Measurements from ENCODE around the gene CPA3. TPM values are rescaled to one million over a fixed set of nuclear protein-coding genes. Genes with fewer than 3 reads are reported as not detected.

Gene CPA3
- total and polyA plus RNA-seq, 2 donors from 2014 or later = 47.9 TPM; not detected in 1

DNA sequence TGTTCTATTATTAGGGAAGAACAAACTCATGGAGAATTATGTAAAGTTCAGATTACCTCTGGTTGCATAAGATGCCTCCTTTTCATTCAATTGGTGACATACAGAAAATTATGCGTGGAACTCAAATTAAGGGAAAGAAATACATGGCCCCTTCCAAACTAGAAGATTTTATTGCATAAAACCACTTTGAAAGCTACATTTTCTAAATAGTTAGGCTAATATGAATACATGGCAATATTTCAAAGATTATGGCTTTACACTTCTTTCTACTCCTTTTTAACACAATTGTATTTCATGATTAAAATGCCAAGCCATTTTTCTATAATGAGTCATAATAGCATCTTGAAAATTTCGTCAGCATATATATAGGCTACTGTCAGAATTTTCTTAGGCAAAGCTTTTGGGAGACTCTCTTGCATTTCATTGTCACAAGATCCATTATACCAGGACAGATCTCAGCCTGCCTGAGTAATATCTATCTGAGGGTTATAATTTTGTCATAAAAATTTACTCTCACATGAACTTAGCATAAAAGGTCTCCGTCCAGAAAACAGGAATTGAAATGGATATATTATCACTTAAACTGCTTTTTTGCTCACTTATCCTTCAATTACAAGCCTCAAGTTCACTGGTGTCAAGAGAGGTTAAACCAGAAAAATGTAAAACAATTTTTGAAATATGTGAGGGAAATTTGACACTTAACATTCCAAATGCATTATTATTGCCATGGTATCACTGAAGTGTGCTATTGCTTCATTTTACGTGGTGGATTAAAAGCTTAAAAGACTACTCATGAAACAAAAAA lies 37.1 kb downstream of the CPA3 start:
- TF ChIP-seq, protein P1, sequence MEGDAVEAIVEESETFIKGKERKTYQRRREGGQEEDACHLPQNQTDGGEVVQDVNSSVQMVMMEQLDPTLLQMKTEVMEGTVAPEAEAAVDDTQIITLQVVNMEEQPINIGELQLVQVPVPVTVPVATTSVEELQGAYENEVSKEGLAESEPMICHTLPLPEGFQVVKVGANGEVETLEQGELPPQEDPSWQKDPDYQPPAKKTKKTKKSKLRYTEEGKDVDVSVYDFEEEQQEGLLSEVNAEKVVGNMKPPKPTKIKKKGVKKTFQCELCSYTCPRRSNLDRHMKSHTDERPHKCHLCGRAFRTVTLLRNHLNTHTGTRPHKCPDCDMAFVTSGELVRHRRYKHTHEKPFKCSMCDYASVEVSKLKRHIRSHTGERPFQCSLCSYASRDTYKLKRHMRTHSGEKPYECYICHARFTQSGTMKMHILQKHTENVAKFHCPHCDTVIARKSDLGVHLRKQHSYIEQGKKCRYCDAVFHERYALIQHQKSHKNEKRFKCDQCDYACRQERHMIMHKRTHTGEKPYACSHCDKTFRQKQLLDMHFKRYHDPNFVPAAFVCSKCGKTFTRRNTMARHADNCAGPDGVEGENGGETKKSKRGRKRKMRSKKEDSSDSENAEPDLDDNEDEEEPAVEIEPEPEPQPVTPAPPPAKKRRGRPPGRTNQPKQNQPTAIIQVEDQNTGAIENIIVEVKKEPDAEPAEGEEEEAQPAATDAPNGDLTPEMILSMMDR (IDR thresholded peaks at IDR 0.05; ENCODE audit: borderline replicate concordance, extremely low read depth, insufficient read depth) = no peak
- H3K9ac ChIP-seq (ENCODE audit: low read length in 3 of 3) = no peak overlapping the region
- no peaks in the 10 kb centered on the region for H3K4me1 ChIP-seq (ENCODE audit: control insufficient read depth in 2 of 3, insufficient read depth in 2 of 3, low read depth in 1 of 3, low read length in 3 of 3)
- no peak overlapping the region for H3K27ac ChIP-seq (ENCODE audit: low read depth in 2 of 2, low read length in 2 of 2)
- intact Hi-C loops (cut with DNase I) = no loop called here
- no peaks in the 10 kb centered on the region for H3K36me3 ChIP-seq (ENCODE audit: control insufficient read depth in 2 of 3, insufficient read depth in 3 of 3, low read length in 3 of 3)
- FAIRE-seq = no peak
- H3K4me3 ChIP-seq (ENCODE audit: low read length in 3 of 3) = no peak overlapping the region
- no peaks in the 10 kb centered on the region for H3K9me3 ChIP-seq (ENCODE audit: control insufficient read depth in 2 of 3, insufficient read depth in 1 of 3, low read length in 3 of 3)
- no peaks in the 10 kb centered on the region for H3K27me3 ChIP-seq (ENCODE audit: control insufficient read depth, insufficient read depth, low read length)
- no peak for DNase-seq

DNA sequence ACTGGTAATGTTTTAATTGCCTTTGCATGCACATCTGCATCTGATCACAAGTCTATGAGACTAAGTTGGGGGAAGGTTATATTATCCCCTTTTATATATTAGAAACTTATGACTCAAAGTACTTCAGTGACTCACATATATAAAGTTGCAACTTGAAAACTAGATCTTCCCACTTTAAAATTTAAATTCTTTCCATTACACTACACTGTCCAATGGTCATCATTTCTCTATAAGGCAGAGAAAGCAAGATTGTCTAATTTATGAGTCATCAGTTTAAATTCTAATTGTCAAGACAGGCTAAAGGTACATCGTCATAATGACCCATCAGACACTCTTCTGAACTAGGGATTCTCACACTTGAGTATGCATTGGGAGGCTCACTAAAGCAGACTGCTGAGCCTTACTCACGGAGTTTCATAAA lies 37.9 kb downstream of the CPA3 start:
- intact Hi-C loops (cut with DNase I) = no loop called here
- Histone ChIP-seq H3K27me3 (ENCODE audit: control insufficient read depth, insufficient read depth, low read length) (no peaks in the 10 kb centered on the region), H3K9me3 (ENCODE audit: control insufficient read depth in 2 of 3, insufficient read depth in 1 of 3, low read length in 3 of 3) (no peaks in the 10 kb centered on the region), H3K4me1 (ENCODE audit: control insufficient read depth in 2 of 3, insufficient read depth in 2 of 3, low read depth in 1 of 3, low read length in 3 of 3) (no peaks in the 10 kb centered on the region), H3K27ac (ENCODE audit: low read depth in 2 of 2, low read length in 2 of 2) (no peak overlapping the region), H3K4me3 (ENCODE audit: low read length in 3 of 3) (no peak overlapping the region), H3K9ac (ENCODE audit: low read length in 3 of 3) (no peak overlapping the region), H3K36me3 (ENCODE audit: control insufficient read depth in 2 of 3, insufficient read depth in 3 of 3, low read length in 3 of 3) (no peaks in the 10 kb centered on the region)
- TF ChIP-seq, protein P1 (IDR thresholded peaks at IDR 0.05; ENCODE audit: borderline replicate concordance, extremely low read depth, insufficient read depth) = no peak
- no peak for DNase-seq
- FAIRE-seq = no peak

DNA sequence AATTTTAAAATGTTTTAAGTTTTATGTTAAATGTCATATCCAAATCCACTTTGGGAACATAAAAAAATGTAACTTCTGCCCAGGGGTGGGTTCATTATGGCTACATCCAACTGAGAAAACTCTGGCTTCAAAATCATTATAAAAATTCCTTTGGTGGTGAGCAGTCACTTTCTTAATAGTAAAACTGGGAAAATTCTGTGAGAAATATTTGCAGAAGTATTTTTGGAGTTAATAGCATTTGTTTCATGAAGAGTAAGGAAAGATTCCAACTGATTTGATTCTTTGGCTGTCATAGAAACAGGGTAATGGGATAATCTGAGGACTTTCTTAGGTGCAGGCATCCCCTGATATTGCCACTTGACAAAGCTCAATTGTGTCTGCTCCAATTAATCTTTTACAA lies 38.8 kb downstream of the CPA3 start:
- TF ChIP-seq, protein P1 (IDR thresholded peaks at IDR 0.05; ENCODE audit: borderline replicate concordance, extremely low read depth, insufficient read depth) = no peak
- DNase-seq (no peak), FAIRE-seq (no peak)
- Histone ChIP-seq H3K36me3 (ENCODE audit: control insufficient read depth in 2 of 3, insufficient read depth in 3 of 3, low read length in 3 of 3) (no peaks in the 10 kb centered on the region), H3K4me1 (ENCODE audit: control insufficient read depth in 2 of 3, insufficient read depth in 2 of 3, low read depth in 1 of 3, low read length in 3 of 3) (no peaks in the 10 kb centered on the region), H3K4me3 (ENCODE audit: low read length in 3 of 3) (no peak overlapping the region), H3K9me3 (ENCODE audit: control insufficient read depth in 2 of 3, insufficient read depth in 1 of 3, low read length in 3 of 3) (no peaks in the 10 kb centered on the region), H3K9ac (ENCODE audit: low read length in 3 of 3) (no peak overlapping the region), H3K27ac (ENCODE audit: low read depth in 2 of 2, low read length in 2 of 2) (no peak overlapping the region), H3K27me3 (ENCODE audit: control insufficient read depth, insufficient read depth, low read length) (no peaks in the 10 kb centered on the region)
- intact Hi-C loops (cut with DNase I) = no loop called here
